ENCODE results near the gene NINJ1. TPM values are rescaled to one million over a fixed set of nuclear protein-coding genes. Genes with fewer than 3 reads are reported as not detected.

Gene NINJ1
- total and polyA plus RNA-seq, 2 donors (not counting 1 experiment from before 2014, with no cell fraction given), result 7.2 to 59.9 TPM

DNA sequence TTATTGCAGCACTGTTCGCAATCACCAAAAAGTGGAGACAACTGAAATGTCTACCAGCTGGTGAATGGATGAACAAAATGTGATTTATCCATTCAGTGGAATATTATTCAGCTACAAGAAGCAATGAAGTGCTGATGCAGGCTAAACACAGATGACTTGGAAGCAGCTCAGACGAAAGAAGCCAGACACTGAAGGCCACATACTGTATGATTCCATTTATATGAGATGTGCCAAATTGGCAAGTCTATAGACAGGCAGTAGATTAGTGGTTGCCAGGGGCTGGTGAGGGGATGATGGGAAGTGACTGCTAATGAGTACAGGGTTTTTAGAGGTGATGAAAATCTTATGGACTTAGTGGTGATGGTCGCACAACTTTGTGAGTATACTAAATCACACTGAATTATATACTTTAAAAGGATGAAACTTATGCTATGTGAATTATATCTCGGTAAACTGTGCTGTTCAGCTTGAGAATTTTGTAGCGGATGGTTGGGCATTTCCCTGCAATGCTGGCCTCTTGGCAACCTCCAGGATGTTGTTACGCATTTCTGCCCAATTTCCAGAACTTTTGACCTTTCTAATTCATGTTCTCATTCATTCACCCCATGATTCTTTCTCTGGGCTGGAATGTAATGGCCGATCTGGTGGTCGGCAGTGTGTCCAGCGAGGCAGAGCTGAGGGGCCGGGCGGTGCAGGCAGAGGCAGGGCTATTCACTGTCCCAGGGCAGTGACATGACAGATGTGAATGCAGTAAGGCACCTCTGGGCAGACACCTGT lies 27.9 kb upstream of the NINJ1 start:
- H3K9ac ChIP-seq (ENCODE audit: insufficient read depth, low read length), result no peak overlapping the region
- peak; percentile 23 to 56 for DNase-seq (ENCODE audit: low read depth in 2 of 2)
- H3K79me2 ChIP-seq (ENCODE audit: control insufficient read depth, insufficient read depth, low read length), result no peaks in the 10 kb centered on the region
- H3K4me1 ChIP-seq (ENCODE audit: control insufficient read depth, extremely low read depth, insufficient read depth, low read length), result no peaks in the 10 kb centered on the region
- no peaks in the 10 kb centered on the region for H4K20me1 ChIP-seq (ENCODE audit: control insufficient read depth, extremely low read depth, insufficient read depth, low read length)
- H3K4me3 ChIP-seq (replicated peaks in 1 of 4; ENCODE audit: control extremely low read depth in 1 of 4, insufficient read depth in 1 of 4, low read depth in 3 of 4, low read length in 4 of 4), result no peak overlapping the region
- no peak overlapping the region for H2AFZ ChIP-seq (ENCODE audit: low read length)
- H3K4me2 ChIP-seq (ENCODE audit: extremely low read depth, insufficient read depth, low read length), result no peak overlapping the region
- H3K9me3 ChIP-seq (ENCODE audit: control insufficient read depth, insufficient read depth, low read depth, low read length), result no peaks in the 10 kb centered on the region
- no peaks in the 10 kb centered on the region for H3K36me3 ChIP-seq (ENCODE audit: control insufficient read depth, insufficient read depth, low read length)
- no peak overlapping the region for H3K27ac ChIP-seq (ENCODE audit: insufficient read depth, low read length)
- TF ChIP-seq EZH2 (IDR thresholded peaks at IDR 0.05; ENCODE audit: low read length, missing control alignments), result no peak
- TF ChIP-seq, protein P1, sequence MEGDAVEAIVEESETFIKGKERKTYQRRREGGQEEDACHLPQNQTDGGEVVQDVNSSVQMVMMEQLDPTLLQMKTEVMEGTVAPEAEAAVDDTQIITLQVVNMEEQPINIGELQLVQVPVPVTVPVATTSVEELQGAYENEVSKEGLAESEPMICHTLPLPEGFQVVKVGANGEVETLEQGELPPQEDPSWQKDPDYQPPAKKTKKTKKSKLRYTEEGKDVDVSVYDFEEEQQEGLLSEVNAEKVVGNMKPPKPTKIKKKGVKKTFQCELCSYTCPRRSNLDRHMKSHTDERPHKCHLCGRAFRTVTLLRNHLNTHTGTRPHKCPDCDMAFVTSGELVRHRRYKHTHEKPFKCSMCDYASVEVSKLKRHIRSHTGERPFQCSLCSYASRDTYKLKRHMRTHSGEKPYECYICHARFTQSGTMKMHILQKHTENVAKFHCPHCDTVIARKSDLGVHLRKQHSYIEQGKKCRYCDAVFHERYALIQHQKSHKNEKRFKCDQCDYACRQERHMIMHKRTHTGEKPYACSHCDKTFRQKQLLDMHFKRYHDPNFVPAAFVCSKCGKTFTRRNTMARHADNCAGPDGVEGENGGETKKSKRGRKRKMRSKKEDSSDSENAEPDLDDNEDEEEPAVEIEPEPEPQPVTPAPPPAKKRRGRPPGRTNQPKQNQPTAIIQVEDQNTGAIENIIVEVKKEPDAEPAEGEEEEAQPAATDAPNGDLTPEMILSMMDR (conservative IDR thresholded peaks at IDR 0.05 in 1 of 2, IDR thresholded peaks at IDR 0.05 in 1 of 2; ENCODE audit: low read depth in 1 of 2, low read length in 2 of 2), result no peak
- peaks cover 5% of the 10 kb centered on the region for H3K27me3 ChIP-seq (ENCODE audit: control insufficient read depth, insufficient read depth, low read length)

DNA sequence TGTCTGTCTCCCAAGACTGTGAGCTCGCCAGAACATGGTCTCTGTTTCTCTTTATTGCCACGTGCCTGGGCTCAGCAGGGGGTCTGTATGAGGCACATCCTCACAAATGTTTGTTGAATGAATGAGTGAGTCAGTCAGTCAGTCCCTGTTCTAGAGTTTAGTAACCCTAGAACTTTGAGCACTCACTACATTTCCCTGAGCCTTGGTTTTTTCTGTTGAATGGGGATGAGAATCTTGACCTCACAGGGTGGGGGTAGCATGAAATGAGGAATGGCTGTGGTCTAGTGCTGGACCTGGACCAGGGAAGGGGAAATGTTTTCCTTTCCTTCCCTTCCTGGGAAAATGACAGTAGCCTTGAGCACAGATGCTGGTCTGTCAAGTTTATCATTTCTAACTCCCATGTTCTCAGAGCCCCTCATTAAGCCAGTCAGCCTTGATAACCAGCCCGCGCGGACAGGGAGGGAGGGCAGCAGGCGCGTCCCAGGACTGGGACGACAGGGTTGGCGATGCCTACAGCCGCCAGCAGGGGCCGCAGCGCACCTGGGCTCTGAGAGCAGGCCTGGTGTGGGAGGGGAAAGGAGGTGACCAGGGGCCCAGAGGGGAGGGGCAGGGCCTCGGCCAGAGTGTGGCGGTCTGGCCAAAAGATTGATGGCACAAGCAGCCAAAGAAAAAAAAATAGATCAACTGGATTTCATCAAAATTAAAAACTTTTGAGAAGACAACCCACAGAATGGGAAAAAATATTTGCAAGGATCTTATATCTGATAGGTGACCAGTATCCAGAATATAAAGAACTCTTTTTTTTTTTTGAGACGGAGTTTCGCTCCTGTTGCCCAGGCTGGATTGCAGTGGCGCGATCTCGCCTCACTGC lies 25.8 kb upstream of the NINJ1 start:
- Histone ChIP-seq H4K20me1 (ENCODE audit: control insufficient read depth, extremely low read depth, insufficient read depth, low read length) (no peaks in the 10 kb centered on the region), H2AFZ (ENCODE audit: low read length) (peak overlapping the region; percentile 7), H3K4me2 (ENCODE audit: extremely low read depth, insufficient read depth, low read length) (peak overlapping the region; percentile 13), H3K27ac (ENCODE audit: insufficient read depth, low read length) (no peak overlapping the region), H3K27me3 (ENCODE audit: control insufficient read depth, insufficient read depth, low read length) (peaks cover 5% of the 10 kb centered on the region), H3K4me1 (ENCODE audit: control insufficient read depth, extremely low read depth, insufficient read depth, low read length) (no peaks in the 10 kb centered on the region), H3K4me3 (replicated peaks in 1 of 4; ENCODE audit: control extremely low read depth in 1 of 4, insufficient read depth in 1 of 4, low read depth in 3 of 4, low read length in 4 of 4) (no peak overlapping the region), H3K79me2 (ENCODE audit: control insufficient read depth, insufficient read depth, low read length) (no peaks in the 10 kb centered on the region), H3K36me3 (ENCODE audit: control insufficient read depth, insufficient read depth, low read length) (no peaks in the 10 kb centered on the region), H3K9me3 (ENCODE audit: control insufficient read depth, insufficient read depth, low read depth, low read length) (no peaks in the 10 kb centered on the region), H3K9ac (ENCODE audit: insufficient read depth, low read length) (no peak overlapping the region)
- TF ChIP-seq, protein P1 (conservative IDR thresholded peaks at IDR 0.05 in 1 of 2, IDR thresholded peaks at IDR 0.05 in 1 of 2; ENCODE audit: low read depth in 1 of 2, low read length in 2 of 2), result peak; percentile 92 to 98
- no peak for TF ChIP-seq EZH2 (IDR thresholded peaks at IDR 0.05; ENCODE audit: low read length, missing control alignments)
- DNase-seq (ENCODE audit: low read depth in 2 of 2), result peak; percentile 62 to 70

DNA sequence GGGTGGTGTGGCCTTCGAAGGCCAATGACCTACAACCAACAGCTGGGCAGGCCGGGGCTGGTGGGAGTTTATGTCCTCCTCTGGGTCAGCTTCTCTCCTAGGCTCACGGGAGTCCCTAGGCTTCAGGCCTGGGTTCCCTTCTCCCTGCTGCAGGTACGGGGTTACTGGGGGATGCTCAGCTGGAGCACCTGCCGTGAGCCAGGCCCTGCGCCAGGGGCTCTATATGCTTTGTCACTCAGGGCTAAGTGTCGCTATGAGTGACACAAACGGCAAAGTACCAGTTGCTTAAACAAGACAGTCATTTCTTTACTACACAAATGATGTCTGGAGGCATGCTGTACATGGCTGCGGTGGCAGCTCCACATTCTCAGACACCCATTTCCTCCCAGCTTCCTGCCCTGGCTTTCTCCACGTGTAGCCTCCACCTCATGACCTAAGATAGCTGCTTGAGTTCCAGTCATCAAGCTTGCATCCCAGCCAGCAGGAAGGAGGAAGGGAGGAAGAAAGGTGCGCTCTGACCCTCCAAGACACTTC lies 22.5 kb upstream of the NINJ1 start:
- H3K4me2 ChIP-seq (ENCODE audit: extremely low read depth, insufficient read depth, low read length), result no peak overlapping the region
- H4K20me1 ChIP-seq (ENCODE audit: control insufficient read depth, extremely low read depth, insufficient read depth, low read length), result no peaks in the 10 kb centered on the region
- H3K4me3 ChIP-seq (replicated peaks in 1 of 4; ENCODE audit: control extremely low read depth in 1 of 4, insufficient read depth in 1 of 4, low read depth in 3 of 4, low read length in 4 of 4), result no peak overlapping the region
- H3K27me3 ChIP-seq (ENCODE audit: control insufficient read depth, insufficient read depth, low read length), result no peaks in the 10 kb centered on the region
- no peak for DNase-seq (ENCODE audit: low read depth in 2 of 2)
- no peak overlapping the region for H2AFZ ChIP-seq (ENCODE audit: low read length)
- no peaks in the 10 kb centered on the region for H3K4me1 ChIP-seq (ENCODE audit: control insufficient read depth, extremely low read depth, insufficient read depth, low read length)
- no peak overlapping the region for H3K9ac ChIP-seq (ENCODE audit: insufficient read depth, low read length)
- H3K36me3 ChIP-seq (ENCODE audit: control insufficient read depth, insufficient read depth, low read length), result no peaks in the 10 kb centered on the region
- TF ChIP-seq, protein P1 (conservative IDR thresholded peaks at IDR 0.05 in 1 of 2, IDR thresholded peaks at IDR 0.05 in 1 of 2; ENCODE audit: low read depth in 1 of 2, low read length in 2 of 2), result no peak
- no peak for TF ChIP-seq EZH2 (IDR thresholded peaks at IDR 0.05; ENCODE audit: low read length, missing control alignments)
- H3K27ac ChIP-seq (ENCODE audit: insufficient read depth, low read length), result no peak overlapping the region
- no peaks in the 10 kb centered on the region for H3K9me3 ChIP-seq (ENCODE audit: control insufficient read depth, insufficient read depth, low read depth, low read length)
- H3K79me2 ChIP-seq (ENCODE audit: control insufficient read depth, insufficient read depth, low read length), result no peaks in the 10 kb centered on the region
